NCI-H446 treated with DMSO at 0.1 percent for 48 hours (cell line): ENCODE results near the gene MS4A4E.
"Not testable (repeated sequence)": the region's sequence is repeated elsewhere in the genome, so short reads cannot be mapped to it uniquely, and the experiment has no call there.

Experiments
- DNase-seq: peaks from one replicate; lab custom pipeline; 2025; lab: John Stamatoyannopoulos, UW

MS4A4E gene

GRCh38 chr11:60221692-60222091 is 21.2 kb downstream of the MS4A4E start:
- DNase-seq = no peak

- DNase-seq = no peak
Observed at GRCh38 chr11:60221181-60221580, 21.8 kb downstream of the MS4A4E start.

- no peak for DNase-seq
Observed at GRCh38 chr11:60214386-60214785, 28.6 kb downstream of the MS4A4E start.

- no peak for DNase-seq
Observed at GRCh38 chr11:60211206-60211605, 31.7 kb downstream of the MS4A4E start.

- no peak for DNase-seq
Observed at GRCh38 chr11:60209977-60210376, 33.0 kb downstream of the MS4A4E start.

- no peak for DNase-seq
Observed at GRCh38 chr11:60208951-60209350, 34.0 kb downstream of the MS4A4E start.

- no peak for DNase-seq
Observed at GRCh38 chr11:60208146-60208895, 34.6 kb downstream of the MS4A4E start.

- no peak for DNase-seq
Observed at GRCh38 chr11:60206616-60207015, 36.3 kb downstream of the MS4A4E start.

- no peak for DNase-seq
Observed at GRCh38 chr11:60204922-60205321, 38.0 kb downstream of the MS4A4E start.

- DNase-seq = not testable (repeated sequence)
Observed at GRCh38 chr11:60201334-60201733, 41.6 kb downstream of the MS4A4E start.

GRCh38 chr11:60197442-60197841 is 45.5 kb downstream of the MS4A4E start:
- DNase-seq = no peak

- no peak for DNase-seq
Observed at GRCh38 chr11:60195923-60196368, 47.0 kb downstream of the MS4A4E start.

GRCh38 chr11:60194511-60194910 is 48.4 kb downstream of the MS4A4E start:
- DNase-seq = no peak

- peak; percentile 19 for DNase-seq
Observed at GRCh38 chr11:60193687-60194433, 49.1 kb downstream of the MS4A4E start.

GRCh38 chr11:60192564-60192963 is 50.4 kb downstream of the MS4A4E start:
- DNase-seq = not testable (repeated sequence)

- DNase-seq = not testable (repeated sequence)
Observed at GRCh38 chr11:60188481-60188880, 54.5 kb downstream of the MS4A4E start.

GRCh38 chr11:60186128-60186527 is 56.8 kb downstream of the MS4A4E start:
- DNase-seq = not testable (repeated sequence)

- DNase-seq = not testable (repeated sequence)
Observed at GRCh38 chr11:60185512-60185827, 57.5 kb downstream of the MS4A4E start.

- DNase-seq = no peak
Observed at GRCh38 chr11:60184824-60185511, 58.0 kb downstream of the MS4A4E start.

GRCh38 chr11:60183591-60184205 is 59.2 kb downstream of the MS4A4E start:
- no peak for DNase-seq

- no peak for DNase-seq
Observed at GRCh38 chr11:60182541-60183330, 60.2 kb downstream of the MS4A4E start, which contains the start of gene MS4A6A. Gene MS4A6A (minus strand): TSS chr11:60183083. CDS start chr11:60181727, 1,356 bp downstream.
